HUES64 (cell line): Measurements from ENCODE around the gene EBF3.

Experiments
- H3K27ac ChIP-seq: 2 replicates; pipeline ENCODE4 v1.7.0; 2013; ENCODE audit warnings: low read depth, low read length, inconsistent platforms
- H3K27me3 ChIP-seq: 2 replicates; pipeline ENCODE4 v1.6.1; 2013; ENCODE audit warnings: mild to moderate bottlenecking, low read length; ENCODE audit not compliant: insufficient read depth
- H3K36me3 ChIP-seq: 2 replicates; pipeline ENCODE4 v1.6.1; 2013; ENCODE audit warnings: mild to moderate bottlenecking, low read length; ENCODE audit not compliant: insufficient read depth
- H3K4me1 ChIP-seq: 2 replicates; pipeline ENCODE4 v1.6.1; 2013; ENCODE audit warnings: mild to moderate bottlenecking, low read length, moderate library complexity; ENCODE audit not compliant: insufficient read depth
- H3K4me3 ChIP-seq: 2 replicates; pipeline ENCODE4 v1.5.1; 2013; ENCODE audit warnings: mild to moderate bottlenecking, low read length, moderate library complexity
- H3K9ac ChIP-seq: 2 replicates; pipeline ENCODE4 v1.6.1; 2013; ENCODE audit warnings: mild to moderate bottlenecking, low read depth, low read length
- H3K9me3 ChIP-seq: 2 replicates; pipeline ENCODE4 v1.6.1; 2013; ENCODE audit warnings: low read depth, low read length; ENCODE audit not compliant: insufficient read depth
- WGBS: fragments of 150-250, 120-280 bp; methylation state at CpG from one replicate; pipeline ENCODE4 v1.1.7; 2013; ENCODE audit warnings: missing lambda C conversion rate; 5-methylcytosine and 5-hydroxymethylcytosine counted together

Gene EBF3

DNA sequence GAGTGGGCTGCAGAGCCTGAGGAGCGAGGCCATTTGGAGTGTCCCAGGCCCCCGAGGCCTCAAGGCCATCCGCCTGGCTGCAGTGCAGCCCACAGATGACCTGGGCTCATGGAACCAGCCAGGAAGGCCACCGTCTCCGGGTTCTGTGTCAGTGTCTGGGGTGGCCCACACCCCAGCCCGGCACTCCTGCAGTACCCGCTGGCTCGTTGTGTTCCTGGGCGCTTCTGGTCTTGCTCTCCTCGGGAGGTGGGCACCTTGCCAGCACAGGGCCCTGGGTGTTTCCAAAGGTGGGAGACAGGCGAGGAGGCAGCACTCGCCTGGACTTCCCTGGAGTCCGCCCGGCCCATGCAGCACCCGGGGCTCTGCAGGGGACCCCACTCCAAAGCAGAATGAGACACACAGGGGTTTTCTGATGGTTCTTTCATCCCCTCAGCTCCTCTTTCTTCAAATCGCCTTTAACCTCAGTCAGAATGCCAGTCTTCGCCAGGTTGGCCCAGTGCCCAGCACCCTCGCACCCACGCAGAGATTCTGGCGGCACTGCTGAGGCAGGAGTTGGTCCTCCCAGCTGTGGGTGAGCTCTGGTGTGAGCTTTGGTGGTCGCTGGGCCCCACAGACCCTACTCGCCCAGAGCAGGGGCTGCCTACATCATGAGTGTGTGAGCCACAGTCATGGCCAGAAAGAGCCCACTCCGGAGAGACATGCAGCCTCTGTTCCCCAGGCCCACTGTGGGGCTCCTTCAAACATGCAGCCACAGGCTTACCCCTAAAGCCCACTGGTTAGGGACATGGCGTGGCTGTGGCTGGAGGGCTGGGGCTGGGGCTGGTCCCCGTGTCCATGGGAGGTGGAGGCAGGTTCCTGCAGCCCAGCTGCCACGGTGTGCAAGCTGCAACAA, 155.7 kb downstream of the EBF3 start:
- Histone ChIP-seq H3K4me1 (no peaks in the 10 kb centered on the region), H3K27me3 (no peaks in the 10 kb centered on the region), H3K27ac (no peak overlapping the region), H3K9me3 (peaks cover 14% of the 10 kb centered on the region), H3K9ac (no peak overlapping the region), H3K4me3 (no peak overlapping the region), H3K36me3 (no peaks in the 10 kb centered on the region)
- 92% methylated on average over 26 of the region's 26 CpGs for WGBS

GRCh38 chr10:129807211-129807610, 156.9 kb downstream of the EBF3 start:
- H3K9ac ChIP-seq: no peak overlapping the region
- H3K36me3 ChIP-seq: no peaks in the 10 kb centered on the region
- H3K4me3 ChIP-seq: no peak overlapping the region
- peaks cover 16% of the 10 kb centered on the region for H3K9me3 ChIP-seq
- no peaks in the 10 kb centered on the region for H3K27me3 ChIP-seq
- no peaks in the 10 kb centered on the region for H3K4me1 ChIP-seq
- H3K27ac ChIP-seq: no peak overlapping the region
- WGBS: 87% methylated on average over 7 of the region's 7 CpGs

GRCh38 chr10:129800796-129801340, 163.2 kb downstream of the EBF3 start:
- Histone ChIP-seq H3K36me3 (no peaks in the 10 kb centered on the region), H3K27me3 (no peaks in the 10 kb centered on the region), H3K9me3 (peaks cover 16% of the 10 kb centered on the region), H3K9ac (no peak overlapping the region), H3K4me1 (no peaks in the 10 kb centered on the region), H3K27ac (no peak overlapping the region), H3K4me3 (no peak overlapping the region)
- WGBS: 90% methylated on average over 14 of the region's 14 CpGs

DNA sequence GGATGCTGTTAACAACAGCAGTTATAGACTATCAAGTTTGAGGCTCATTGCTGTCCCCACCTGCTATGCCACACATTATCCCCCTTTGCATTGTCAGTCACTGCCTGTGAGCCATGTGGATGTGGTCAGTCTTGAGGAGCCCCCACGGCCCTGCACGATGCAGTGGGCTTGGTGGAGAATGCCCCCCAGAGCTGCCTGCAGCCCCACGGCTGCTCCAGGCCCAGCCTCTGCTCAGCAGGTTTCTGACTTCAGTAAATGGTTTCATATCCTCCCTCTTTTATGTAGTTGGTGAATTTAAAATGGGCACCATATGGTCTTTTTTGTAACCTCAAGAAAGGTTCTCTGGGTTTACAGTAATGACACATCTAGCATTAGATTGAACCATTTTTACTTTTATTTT, 164.1 kb downstream of the EBF3 start:
- WGBS: 77% methylated on average over 3 of the region's 3 CpGs
- Histone ChIP-seq H3K4me1 (no peaks in the 10 kb centered on the region), H3K9ac (no peak overlapping the region), H3K9me3 (peaks cover 12% of the 10 kb centered on the region), H3K4me3 (no peak overlapping the region), H3K27ac (no peak overlapping the region), H3K27me3 (no peaks in the 10 kb centered on the region), H3K36me3 (no peaks in the 10 kb centered on the region)

GRCh38 chr10:129796710-129797420, 167.2 kb downstream of the EBF3 start:
- H3K9ac ChIP-seq: no peak overlapping the region
- 97% methylated on average over 14 of the region's 14 CpGs for WGBS
- H3K36me3 ChIP-seq: no peaks in the 10 kb centered on the region
- no peak overlapping the region for H3K27ac ChIP-seq
- no peaks in the 10 kb centered on the region for H3K9me3 ChIP-seq
- no peaks in the 10 kb centered on the region for H3K4me1 ChIP-seq
- H3K4me3 ChIP-seq: no peak overlapping the region
- H3K27me3 ChIP-seq: no peaks in the 10 kb centered on the region

- H3K9ac ChIP-seq: no peak overlapping the region
- no peaks in the 10 kb centered on the region for H3K27me3 ChIP-seq
- no peaks in the 10 kb centered on the region for H3K36me3 ChIP-seq
- H3K4me1 ChIP-seq: no peaks in the 10 kb centered on the region
- H3K9me3 ChIP-seq: no peaks in the 10 kb centered on the region
- H3K4me3 ChIP-seq: no peak overlapping the region
- no peak overlapping the region for H3K27ac ChIP-seq
- 96% methylated on average over 22 of the region's 22 CpGs for WGBS
These were observed 170.1 kb downstream of the EBF3 start for GRCh38 chr10:129793996-129794395.

GRCh38 chr10:129793479-129793878, 170.6 kb downstream of the EBF3 start:
- no peaks in the 10 kb centered on the region for H3K27me3 ChIP-seq
- WGBS: 93% methylated on average over 6 of the region's 6 CpGs

GRCh38 chr10:129792864-129793263, 171.2 kb downstream of the EBF3 start:
- H3K36me3 ChIP-seq: no peaks in the 10 kb centered on the region

More at GRCh38 chr10:129793479-129793878, 170.6 kb downstream of the EBF3 start:
- Histone ChIP-seq H3K4me3 (no peak overlapping the region), H3K9ac (no peak overlapping the region), H3K4me1 (no peaks in the 10 kb centered on the region), H3K36me3 (no peaks in the 10 kb centered on the region), H3K9me3 (no peaks in the 10 kb centered on the region), H3K27ac (no peak overlapping the region)

DNA sequence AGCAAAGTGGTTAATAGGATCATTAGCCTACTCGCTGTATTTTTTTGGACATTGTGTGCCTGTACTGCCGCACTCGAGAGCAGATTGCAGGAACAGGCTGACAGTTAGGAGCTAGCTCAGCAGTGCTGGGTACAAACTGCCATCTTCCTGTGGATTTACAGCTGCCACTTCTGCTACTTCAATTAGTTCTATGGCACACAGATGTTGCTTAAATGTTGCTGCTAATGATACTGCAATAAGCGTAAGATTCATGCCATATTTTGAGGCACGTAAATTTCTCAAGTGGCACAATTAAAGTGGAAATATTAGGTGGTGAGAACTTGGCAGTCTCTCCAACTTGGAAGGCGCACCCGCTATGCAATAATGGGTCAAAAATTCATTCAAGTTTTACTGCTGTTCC, 171.9 kb downstream of the EBF3 start:
- H3K4me3 ChIP-seq: no peak overlapping the region
- no peaks in the 10 kb centered on the region for H3K9me3 ChIP-seq
- WGBS: 95% methylated on average over 7 of the region's 7 CpGs
- no peak overlapping the region for H3K9ac ChIP-seq
- H3K36me3 ChIP-seq: no peaks in the 10 kb centered on the region
- H3K27ac ChIP-seq: no peak overlapping the region
- H3K27me3 ChIP-seq: no peaks in the 10 kb centered on the region
- no peaks in the 10 kb centered on the region for H3K4me1 ChIP-seq

More at GRCh38 chr10:129792864-129793263, 171.2 kb downstream of the EBF3 start:
- H3K27me3 ChIP-seq: no peaks in the 10 kb centered on the region
- no peak overlapping the region for H3K4me3 ChIP-seq
- no peak overlapping the region for H3K9ac ChIP-seq
- no peak overlapping the region for H3K27ac ChIP-seq
- 96% methylated on average over 10 of the region's 10 CpGs for WGBS
- H3K9me3 ChIP-seq: no peaks in the 10 kb centered on the region
- H3K4me1 ChIP-seq: no peaks in the 10 kb centered on the region

DNA sequence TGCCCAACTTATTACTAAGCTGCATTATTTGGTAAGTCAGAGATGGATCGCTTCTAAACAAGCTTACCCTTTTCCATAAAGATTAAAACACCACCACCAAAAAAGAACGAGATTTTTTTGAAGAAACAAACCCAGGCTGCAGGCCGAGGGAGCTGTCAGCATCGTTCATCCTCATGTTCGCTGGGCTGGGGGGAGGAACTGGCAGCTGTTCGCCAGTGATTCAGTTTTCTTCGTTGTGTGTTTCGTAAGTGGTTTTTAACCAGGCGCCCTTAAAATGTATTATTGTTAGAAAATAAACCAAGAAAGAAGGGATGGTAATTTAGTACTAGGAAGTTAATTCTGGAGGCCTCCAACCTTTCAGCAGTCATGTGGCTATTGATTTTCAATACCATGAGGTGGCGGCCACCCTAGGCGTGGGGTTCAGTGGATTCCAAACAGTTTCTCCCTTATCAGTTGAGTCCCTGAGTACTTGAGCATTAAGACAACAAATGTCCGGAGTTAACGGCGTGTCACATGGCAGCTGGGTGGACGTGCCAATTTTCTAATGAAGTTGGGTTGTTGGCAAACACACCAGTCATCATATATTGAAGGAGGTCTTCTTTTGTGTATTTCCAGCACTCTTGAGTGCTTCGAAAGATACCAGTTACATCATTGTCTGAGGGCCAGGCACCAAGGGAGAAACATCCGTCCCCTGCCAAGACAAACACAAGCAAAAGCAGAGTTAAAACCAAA, 173.2 kb downstream of the EBF3 start:
- H3K27me3 ChIP-seq: no peaks in the 10 kb centered on the region
- H3K9me3 ChIP-seq: no peaks in the 10 kb centered on the region
- 96% methylated on average over 17 of the region's 17 CpGs for WGBS
- H3K36me3 ChIP-seq: no peaks in the 10 kb centered on the region
- no peak overlapping the region for H3K27ac ChIP-seq
- no peaks in the 10 kb centered on the region for H3K4me1 ChIP-seq
- no peak overlapping the region for H3K4me3 ChIP-seq
- no peak overlapping the region for H3K9ac ChIP-seq

GRCh38 chr10:129788215-129788614, 175.9 kb downstream of the EBF3 start:
- 96% methylated on average over 10 of the region's 10 CpGs for WGBS

More at GRCh38 chr10:129788215-129788614, 175.9 kb downstream of the EBF3 start:
- Histone ChIP-seq H3K9me3 (no peaks in the 10 kb centered on the region), H3K9ac (no peak overlapping the region), H3K4me1 (no peaks in the 10 kb centered on the region), H3K4me3 (no peak overlapping the region), H3K27ac (no peak overlapping the region), H3K27me3 (no peaks in the 10 kb centered on the region), H3K36me3 (no peaks in the 10 kb centered on the region)
